IMR-90 (cell line): ENCODE results near the gene VPS52. TPM values are rescaled to one million over a fixed set of nuclear protein-coding genes. Genes with fewer than 3 reads are reported as not detected.
A peak's percentile ranks its signal among the peaks of the same experiment; 100 is the strongest.

Experiments used
- ATAC-seq: fragments of 200-7000 bp; cut with Tn5 transposase; 2 replicates; pipeline ENCODE4 v1.9.1; 2020; ENCODE audit warnings: low read depth, mild to moderate bottlenecking, moderate library complexity
- BruUV-seq: library from RNA; stranded (reverse); fragments of 400-500 nt; replicated peaks from 2 replicates; lab custom pipeline; 2021; lab: Mats Ljungman, UMichigan
- CTCF ChIA-PET: fragments of 300-600 bp; formaldehyde crosslinking; extraction: SDS; loops from one replicate; lab custom pipeline; 2021; ENCODE audit warnings: antibody characterized with exemption; lab: Yijun Ruan, JAX
- POLR2A ChIA-PET: fragments of 300-600 bp; sonication (Branson Sonifier 250); formaldehyde crosslinking; loops from one replicate; lab custom pipeline; 2022; ENCODE audit warnings: antibody characterized with exemption; ENCODE audit not compliant: unreplicated experiment; lab: Charles Lee
- DNase-seq: peaks from one replicate; pipeline ENCODE4 v3.0.0; 2013
- H2AFZ ChIP-seq: replicated peaks from 2 replicates; pipeline ENCODE3; 2013; ENCODE audit warnings: low read length, mild to moderate bottlenecking; ENCODE audit not compliant: poor library complexity
- H2AK5ac ChIP-seq: 2 replicates; pipeline ENCODE4 v1.6.1; 2013; ENCODE audit warnings: low read depth, low read length, inconsistent platforms
- H2AK9ac ChIP-seq: replicated peaks from 2 replicates; pipeline ENCODE3; 2013; ENCODE audit warnings: mild to moderate bottlenecking, low read depth, low read length, moderate library complexity; ENCODE audit not compliant: poor library complexity
- H2BK120ac ChIP-seq: 2 replicates; pipeline ENCODE4 v1.6.1; 2013; ENCODE audit warnings: low read depth, low read length, inconsistent platforms
- H2BK15ac ChIP-seq: 3 replicates; pipeline ENCODE4 v1.6.1; 2013; ENCODE audit warnings: low read depth, low read length, inconsistent platforms
- H2BK20ac ChIP-seq: 2 replicates; pipeline ENCODE4 v1.6.1; 2013; ENCODE audit warnings: low read depth, mild to moderate bottlenecking, inconsistent platforms, low read length, moderate library complexity
- H2BK5ac ChIP-seq: 2 replicates; pipeline ENCODE4 v1.6.1; 2013; ENCODE audit warnings: mild to moderate bottlenecking, low read depth, low read length, inconsistent platforms; ENCODE audit not compliant: poor library complexity, severe bottlenecking
- H3K14ac ChIP-seq: replicated peaks from 2 replicates; pipeline ENCODE4 v1.6.1; 2013; ENCODE audit warnings: low read depth, low read length, inconsistent platforms
- H3K18ac ChIP-seq: 2 replicates; pipeline ENCODE4 v1.6.1; 2013; ENCODE audit warnings: low read depth, low read length, control low read depth
- H3K23ac ChIP-seq: 2 replicates; pipeline ENCODE4 v1.6.1; 2013; ENCODE audit warnings: low read depth, low read length, inconsistent platforms
- H3K27ac ChIP-seq: 2 replicates; pipeline ENCODE4 v1.5.1; 2013; ENCODE audit warnings: mild to moderate bottlenecking, control low read depth, low read length; ENCODE audit not compliant: insufficient read depth
- H3K27me3 ChIP-seq: 2 replicates; pipeline ENCODE4 v1.6.1; 2013; ENCODE audit warnings: low read length; ENCODE audit not compliant: control insufficient read depth, insufficient read depth
- H3K36me3 ChIP-seq: 2 replicates; pipeline ENCODE4 v1.6.1; 2013; ENCODE audit warnings: low read length, mixed read lengths; ENCODE audit not compliant: control insufficient read depth, insufficient read depth
- H3K4ac ChIP-seq: 2 replicates; pipeline ENCODE4 v1.6.1; 2013; ENCODE audit warnings: low read depth, low read length, inconsistent platforms
- H3K4me1 ChIP-seq: 2 replicates; pipeline ENCODE4 v1.6.1; 2013; ENCODE audit warnings: low read length, mixed read lengths; ENCODE audit not compliant: control insufficient read depth, insufficient read depth
- H3K4me2 ChIP-seq: 2 replicates; pipeline ENCODE4 v1.6.1; 2013; ENCODE audit warnings: low read depth, mild to moderate bottlenecking, control low read depth, low read length, moderate library complexity
- H3K4me3 ChIP-seq: 2 replicates; pipeline ENCODE4 v1.5.1; 2013; ENCODE audit warnings: low read depth, mild to moderate bottlenecking, control low read depth, low read length, moderate library complexity; ENCODE audit not compliant: insufficient read depth
- H3K56ac ChIP-seq: 2 replicates; pipeline ENCODE4 v1.6.1; 2013; ENCODE audit warnings: low read length, inconsistent platforms; ENCODE audit not compliant: insufficient read depth; ENCODE audit errors: extremely low read depth
- H3K79me1 ChIP-seq, 2 experiments: 2 replicates each; pipeline ENCODE4 v1.6.1; 2013; ENCODE audit warnings: low read length in 2 of 2, inconsistent platforms in 1 of 2, low read depth in 1 of 2
- H3K9ac ChIP-seq: 2 replicates; pipeline ENCODE4 v1.6.1; 2013; ENCODE audit warnings: low read depth, low read length, control low read depth
- H3K9me1 ChIP-seq: 2 replicates; pipeline ENCODE4 v1.6.1; 2013; ENCODE audit warnings: low read length, inconsistent platforms; ENCODE audit not compliant: insufficient read depth
- H3K9me3 ChIP-seq: 2 replicates; pipeline ENCODE4 v1.6.1; 2013; ENCODE audit warnings: low read length; ENCODE audit not compliant: control insufficient read depth, insufficient read depth
- H4K20me1 ChIP-seq: 2 replicates; pipeline ENCODE4 v1.6.1; 2013; ENCODE audit warnings: low read length, inconsistent platforms; ENCODE audit not compliant: insufficient read depth
- H4K5ac ChIP-seq: 2 replicates; pipeline ENCODE4 v1.6.1; 2013; ENCODE audit warnings: mild to moderate bottlenecking, low read depth, low read length, control low read depth
- H4K8ac ChIP-seq, 2 experiments: 2 replicates each; pipeline ENCODE4 v1.6.1; 2013; ENCODE audit warnings: low read depth in 2 of 2, low read length in 2 of 2, control low read depth in 1 of 2, inconsistent platforms in 1 of 2
- H4K91ac ChIP-seq: 2 replicates; pipeline ENCODE4 v1.6.1; 2013; ENCODE audit warnings: low read depth, low read length, inconsistent platforms; ENCODE audit not compliant: insufficient read depth
- BHLHE40 ChIP-seq: fragments of 150-350 bp; IDR thresholded peaks from 2 replicates; pipeline ENCODE4 v1.6.1; 2016; ENCODE audit warnings: mild to moderate bottlenecking, low read depth, low read length
- FOS ChIP-seq: fragments of 150-350 bp; IDR thresholded peaks from 2 replicates; pipeline ENCODE4 v1.6.1; 2016; ENCODE audit warnings: low read depth, low read length
- MAZ ChIP-seq: IDR thresholded peaks from 2 replicates; pipeline ENCODE4 v1.6.1; 2012; ENCODE audit warnings: low read depth, mild to moderate bottlenecking, low read length, improper control_type of control experiment, moderate library complexity, borderline replicate concordance
- WGBS, 2 experiments: methylation state at CpG; one replicate each; pipeline versions ENCODE4 v1.1.5 to v1.1.7; 2013; ENCODE audit warnings: missing lambda C conversion rate in 2 of 2; ENCODE audit not compliant: insufficient read length in 1 of 2; ENCODE audit errors: extremely low coverage in 2 of 2; 5-methylcytosine and 5-hydroxymethylcytosine counted together
- dilution Hi-C: fragments of 300-500 bp; cut with HindIII; formaldehyde crosslinking; loops from one replicate; pipeline ENCODE4 v1.14.3; 2018; ENCODE audit warnings: low sequenced_read_pairs; ENCODE audit not compliant: unreplicated experiment
- in situ Hi-C: fragments of 300-500 bp; cut with MboI; formaldehyde crosslinking; loops from 3 replicates; pipeline ENCODE4 v1.14.3; 2019; ENCODE audit warnings: low sequenced_read_pairs, inconsistent platforms, mixed read lengths
- intact Hi-C: fragments of 100-400 bp; cut with micrococcal nuclease; formaldehyde crosslinking; loops from 2 replicates; pipeline ENCODE4 v1.10.0; 2022
- polyA plus RNA-seq, 3 experiments: library from polyadenylated mRNA; depleted of rRNA; stranded (reverse); fragments of >200 nt; gene quantifications; 2 replicates each; pipeline ENCODE4 v1.2.3, GENCODE V29; 2012; ENCODE audit warnings: low replicate concordance in 1 of 3
- total RNA-seq: library from RNA; depleted of rRNA; stranded (reverse); fragments of >200 nt; gene quantifications from 2 replicates; pipeline ENCODE4 v1.2.3, GENCODE V29; 2012
- TF ChIP-seq, protein P1 (sequence below): fragments of 150-350 bp; IDR thresholded peaks from 2 replicates; pipeline ENCODE4 v1.6.1; 2017; ENCODE audit warnings: mild to moderate bottlenecking, antibody characterized with exemption, low read length, low read depth

The VPS52 gene
- total and polyA plus RNA-seq, 2 of the 4 experiments (the other 2 are of a cell fraction), result 29.8 to 54.6 TPM

DNA sequence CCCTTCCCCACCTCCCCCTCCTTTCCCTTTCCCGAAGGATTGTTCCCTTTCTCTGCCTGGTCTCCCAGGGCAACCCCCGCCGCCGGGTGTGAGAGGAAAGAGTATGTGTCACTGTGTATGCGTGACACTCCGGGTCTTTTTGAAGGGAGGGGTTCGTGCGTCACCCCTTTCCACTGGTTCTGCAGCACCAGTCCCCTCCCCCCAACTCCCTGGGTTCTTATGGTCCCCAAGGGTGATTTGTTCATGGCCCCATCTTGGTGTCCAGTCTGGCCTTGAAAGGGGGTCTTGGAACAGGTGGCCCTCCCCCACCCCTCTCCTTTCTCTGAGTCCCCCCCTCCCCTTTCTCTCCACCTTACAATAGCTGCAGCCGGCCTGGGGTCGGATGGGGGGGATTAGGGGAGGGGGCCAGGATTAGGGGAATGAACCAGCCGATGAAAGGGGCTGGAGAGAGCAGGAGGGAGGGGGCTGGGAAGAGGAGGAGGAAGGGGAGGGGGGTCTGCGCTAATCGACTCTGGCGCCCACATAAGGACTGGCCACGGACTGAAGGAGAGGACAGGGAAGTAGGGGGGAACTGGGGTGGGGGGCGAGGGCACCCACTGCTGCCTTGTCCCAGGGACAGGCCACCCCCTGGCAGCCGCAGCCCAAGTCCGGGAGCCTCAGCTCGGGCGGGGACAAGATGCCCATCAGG, 64.7 kb downstream of the VPS52 start:
- Histone ChIP-seq H3K23ac (peak overlapping the region; percentile 99), H3K36me3 (peaks cover 38% of the 10 kb centered on the region), H3K9me3 (no peaks in the 10 kb centered on the region), H2AK5ac (peak overlapping the region; percentile 91), H3K27ac (peak overlapping the region; percentile 94), H4K20me1 (peaks cover 18% of the 10 kb centered on the region; the same call in 1 of the 2 replicates), H4K91ac (peak overlapping the region; percentile 84), H3K4me1 (peaks cover 30% of the 10 kb centered on the region), H3K4me2 (peak overlapping the region; percentile 97), H2BK20ac (peak overlapping the region; percentile 62), H4K8ac (peak overlapping the region; percentile 90 to 100), H3K14ac (peak overlapping the region; percentile 91), H3K79me1 (peaks cover 17 to 74% of the 10 kb centered on the region in 2 experiments), H3K56ac (no peak overlapping the region), H3K4me3 (peak overlapping the region; percentile 90), H2BK5ac (peak overlapping the region; percentile 78), H2AFZ (peak overlapping the region; percentile 95), H3K9me1 (peaks cover 31% of the 10 kb centered on the region), H3K18ac (peak overlapping the region; percentile 12), H2AK9ac (peak overlapping the region; percentile 95), H2BK120ac (peak overlapping the region; percentile 59; the same call in 1 of the 2 replicates), H3K9ac (peak overlapping the region; percentile 96), H2BK15ac (peak overlapping the region; percentile 84; the same call in 1 of the 3 replicates), H3K4ac (peak overlapping the region; percentile 97), H3K27me3 (no peaks in the 10 kb centered on the region), H4K5ac (peak overlapping the region; percentile 94)
- ATAC-seq, result no peak
- 12% methylated on average over 4 of the region's 20 CpGs; no CpG with 5 or more reads in 1 of the 2 experiments for WGBS, 2 experiments
- intact Hi-C loops (no loop called here), dilution Hi-C loops (no loop called here), in situ Hi-C loops (no loop called here)
- peak; percentile 72 for DNase-seq
- POLR2A ChIA-PET, result no interaction called here
- CTCF ChIA-PET, result no interaction called here
- TF ChIP-seq FOS, result peak; percentile 65
- peak; percentile 64 for TF ChIP-seq MAZ
- TF ChIP-seq BHLHE40, result peak; percentile 20; the same call in 1 of the 2 replicates
- TF ChIP-seq, protein P1, sequence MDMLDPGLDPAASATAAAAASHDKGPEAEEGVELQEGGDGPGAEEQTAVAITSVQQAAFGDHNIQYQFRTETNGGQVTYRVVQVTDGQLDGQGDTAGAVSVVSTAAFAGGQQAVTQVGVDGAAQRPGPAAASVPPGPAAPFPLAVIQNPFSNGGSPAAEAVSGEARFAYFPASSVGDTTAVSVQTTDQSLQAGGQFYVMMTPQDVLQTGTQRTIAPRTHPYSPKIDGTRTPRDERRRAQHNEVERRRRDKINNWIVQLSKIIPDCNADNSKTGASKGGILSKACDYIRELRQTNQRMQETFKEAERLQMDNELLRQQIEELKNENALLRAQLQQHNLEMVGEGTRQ, result no peak
- BruUV-seq, result no TSS peak
